ELR (cell line): ENCODE measurements around the gene RXRB.

Experiments used
- DNase-seq: peaks from one replicate; pipeline ENCODE4 v3.0.0-alpha.2; 2015; ENCODE audit warnings: low read depth

Gene RXRB

GRCh38 chr6:33176906-33177305 lies 23.6 kb downstream of the RXRB start:
- DNase-seq, result no peak

DNA sequence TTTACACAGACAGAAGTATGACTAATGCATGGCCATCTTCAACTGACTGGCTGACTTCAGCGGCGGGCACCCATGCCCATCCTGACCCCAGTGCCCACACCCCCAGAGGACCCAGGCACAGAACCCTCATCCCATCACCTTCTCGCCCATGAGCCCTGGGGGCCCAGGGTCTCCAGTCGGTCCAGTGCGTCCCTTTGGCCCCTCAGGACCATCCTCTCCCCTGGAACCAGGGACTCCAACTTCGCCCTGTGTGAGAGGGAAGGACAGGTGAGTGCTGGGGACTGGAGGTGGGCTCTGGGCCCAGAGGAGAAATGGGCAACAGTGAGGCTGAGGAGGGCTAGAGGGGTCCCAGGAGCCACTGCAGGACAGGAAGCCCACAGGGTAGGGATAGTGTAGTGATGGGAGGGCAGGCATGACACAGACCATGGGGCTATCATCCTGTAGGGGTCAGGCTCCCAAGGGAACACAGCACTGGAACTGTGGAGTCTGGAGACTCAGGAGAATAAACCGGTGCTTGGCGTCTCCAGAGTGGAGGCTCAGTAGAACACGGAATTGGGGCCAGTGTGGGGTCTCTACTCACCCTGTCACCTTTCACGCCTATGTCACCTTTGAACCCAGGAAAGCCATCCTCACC lies 24.9 kb downstream of the RXRB start:
- DNase-seq, result no peak

GRCh38 chr6:33174784-33175183 lies 25.7 kb downstream of the RXRB start:
- no peak for DNase-seq

- DNase-seq, result no peak
Observed at GRCh38 chr6:33173535-33174180, 26.8 kb downstream of the RXRB start.

- DNase-seq, result peak; percentile 68
Observed at GRCh38 chr6:33172688-33173534, 27.6 kb downstream of the RXRB start.

- no peak for DNase-seq
Observed at GRCh38 chr6:33171880-33172687, 28.4 kb downstream of the RXRB start.

GRCh38 chr6:33171016-33171879 lies 29.2 kb downstream of the RXRB start:
- no peak for DNase-seq

GRCh38 chr6:33170176-33171015 lies 30.1 kb downstream of the RXRB start:
- DNase-seq, result no peak

DNA sequence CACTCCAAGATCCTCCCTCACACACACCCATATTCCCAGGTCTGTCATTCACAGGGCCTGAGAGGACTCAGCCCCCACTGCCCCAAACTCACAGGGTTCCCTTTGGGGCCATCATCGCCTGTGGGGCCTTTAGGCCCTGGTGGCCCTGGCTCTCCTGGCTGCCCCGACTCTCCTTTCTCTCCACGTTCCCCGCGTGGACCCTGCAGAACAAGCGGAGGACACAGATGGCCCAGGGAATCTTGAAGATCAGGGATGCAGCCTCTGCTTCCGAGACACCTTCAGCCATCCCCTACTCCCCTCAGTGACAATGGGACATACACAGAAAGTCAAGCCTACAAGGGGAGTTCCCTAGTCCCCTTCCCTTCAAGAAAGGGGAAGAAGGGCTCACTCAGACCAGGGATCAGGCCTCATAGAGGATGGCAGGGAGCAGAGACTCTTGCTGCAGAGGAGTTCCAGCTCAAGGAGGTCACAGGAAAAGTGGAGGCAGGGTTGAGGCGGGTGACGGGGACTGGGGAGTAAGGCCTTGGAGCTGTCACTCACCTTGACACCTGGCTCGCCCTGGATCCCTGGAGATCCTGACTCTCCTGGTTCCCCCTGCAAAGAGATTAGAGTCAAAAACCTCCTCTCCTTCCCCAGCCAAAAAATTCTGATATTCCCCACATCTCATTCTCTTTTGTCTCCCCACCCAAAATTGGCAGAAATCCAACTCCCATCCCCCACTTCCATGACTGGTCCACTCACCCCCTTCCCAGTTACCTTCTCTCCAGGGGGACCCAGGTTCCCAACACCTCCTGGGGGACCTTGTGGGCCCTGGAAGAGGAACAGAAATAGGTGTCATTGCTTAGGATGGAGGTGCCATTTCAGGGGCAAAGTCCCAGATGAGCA lies 30.9 kb downstream of the RXRB start:
- no peak for DNase-seq

GRCh38 chr6:33168639-33169038 lies 31.8 kb downstream of the RXRB start:
- DNase-seq, result no peak

GRCh38 chr6:33168284-33168601 lies 32.2 kb downstream of the RXRB start:
- DNase-seq, result no peak

DNA sequence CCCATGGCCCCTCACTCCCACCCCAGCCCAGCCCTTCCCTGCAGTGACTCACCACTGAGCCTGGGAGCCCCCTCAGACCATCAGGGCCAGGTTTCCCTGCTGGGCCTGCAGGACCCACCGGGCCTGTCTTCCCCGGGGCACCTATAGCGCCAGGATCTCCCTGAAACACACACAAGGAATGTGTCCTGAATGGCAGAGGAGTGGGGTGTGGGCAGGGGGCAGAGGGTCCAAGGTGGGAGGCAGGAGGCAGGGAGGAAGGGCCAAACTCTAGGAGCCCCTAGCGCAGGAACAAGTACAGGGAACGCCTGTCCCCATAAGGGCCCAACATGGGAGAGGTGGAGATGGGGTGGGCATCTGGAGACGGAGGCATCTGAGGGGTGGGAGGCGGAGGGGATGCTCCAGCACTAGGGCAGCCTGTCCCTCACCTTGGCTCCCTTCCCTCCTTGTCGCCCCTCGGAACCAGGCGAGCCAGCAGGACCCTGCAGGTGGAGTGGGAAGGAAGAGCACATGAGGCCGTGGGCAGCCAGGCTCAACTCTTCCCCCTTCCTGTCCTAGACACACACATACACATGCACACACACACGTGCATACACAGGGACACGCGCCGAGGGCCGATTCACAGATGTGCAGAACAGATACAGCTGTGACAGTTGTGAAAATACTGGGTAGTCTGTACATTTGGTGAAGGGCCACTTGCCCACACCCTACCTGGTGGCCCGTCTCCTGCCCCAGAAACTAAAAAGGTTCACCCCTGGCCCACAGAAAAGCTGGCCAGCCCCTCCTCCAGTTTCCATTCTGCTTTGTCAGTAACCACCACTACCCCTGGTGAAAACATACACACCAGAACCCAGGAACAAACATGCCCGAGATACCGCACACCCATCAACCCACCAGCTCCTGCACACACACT lies 32.8 kb downstream of the RXRB start:
- DNase-seq, result no peak

DNA sequence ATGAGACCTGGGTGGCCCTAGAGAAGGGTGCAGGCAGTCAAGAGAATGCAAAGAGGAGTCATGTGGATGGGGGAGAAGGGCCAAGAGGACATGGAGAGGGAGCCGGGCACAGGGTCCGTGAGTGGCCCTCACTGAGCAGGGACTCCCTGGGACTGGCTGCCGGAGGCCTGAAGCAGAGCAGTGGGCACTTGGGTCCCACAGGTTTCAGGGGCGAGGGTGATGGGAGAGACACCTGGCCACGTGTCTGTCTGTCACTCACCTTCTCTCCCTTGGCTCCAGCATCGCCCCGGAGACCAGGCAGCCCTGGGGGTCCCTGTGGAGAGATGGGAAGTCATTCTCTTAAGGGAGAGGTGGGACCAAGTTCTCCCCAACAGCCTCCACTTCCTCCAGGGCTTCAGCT lies 33.7 kb downstream of the RXRB start:
- DNase-seq, result no peak

DNA sequence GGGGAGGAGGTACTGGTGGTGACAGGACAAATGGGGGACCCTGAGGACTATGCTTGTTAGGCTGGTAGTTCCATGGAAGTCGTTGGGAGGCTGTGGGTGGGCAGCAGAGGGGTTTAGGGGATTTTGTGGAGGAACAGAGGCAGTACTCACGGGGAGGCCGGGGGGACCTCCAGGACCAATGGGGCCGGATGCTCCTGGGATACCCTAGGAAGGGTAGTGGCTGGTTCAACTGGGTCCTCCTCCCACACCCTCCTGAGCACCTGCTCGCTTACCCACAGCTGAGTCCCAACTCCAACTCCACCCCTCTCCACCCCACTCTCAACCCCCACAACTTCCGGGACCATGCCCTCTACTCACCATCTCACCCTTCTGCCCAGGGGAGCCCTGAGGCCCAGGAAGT lies 34.1 kb downstream of the RXRB start:
- no peak for DNase-seq

GRCh38 chr6:33165581-33166258 lies 34.7 kb downstream of the RXRB start:
- no peak for DNase-seq

DNA sequence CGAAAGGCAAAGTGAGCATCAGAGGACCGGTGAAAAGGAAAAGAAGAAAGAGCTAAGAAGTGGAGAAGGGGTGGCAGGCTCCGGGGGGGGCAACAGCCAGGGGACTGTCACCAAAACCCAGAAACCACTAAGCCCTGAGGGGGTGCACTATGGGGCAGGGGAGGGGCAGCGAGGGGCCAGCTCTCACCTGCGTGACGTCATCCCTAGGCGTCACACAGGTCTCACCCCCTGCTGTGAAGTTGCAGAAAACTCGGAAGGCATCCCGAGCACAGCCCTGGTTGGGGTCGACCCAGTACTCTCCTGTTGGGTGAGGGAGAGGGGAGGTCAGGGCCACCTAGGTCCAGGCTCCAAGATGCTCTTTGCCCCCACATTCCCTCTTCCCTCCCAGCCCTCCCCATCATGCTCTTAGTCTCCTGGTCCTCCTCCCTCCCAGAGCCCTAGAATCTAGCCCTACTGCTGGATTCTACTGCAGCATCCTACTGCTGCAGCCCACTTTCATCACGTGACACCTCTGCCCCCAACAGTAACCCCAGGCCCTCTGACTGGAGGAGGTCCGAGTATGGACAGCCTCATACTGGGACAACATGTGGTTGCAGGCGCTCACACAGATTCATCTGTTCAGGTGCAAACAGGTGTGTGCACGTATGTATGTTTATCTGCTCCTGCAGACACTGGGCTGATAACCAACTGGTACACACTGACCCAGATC lies 35.6 kb downstream of the RXRB start:
- no peak for DNase-seq

GRCh38 chr6:33164176-33164575 lies 36.3 kb downstream of the RXRB start:
- DNase-seq, result no peak
